Mesendoderm (in vitro differentiated cells): ENCODE measurements around the gene ADAM8.

Experiments
- DNase-seq: peaks from one replicate; pipeline ENCODE4 v3.0.0; 2013
- H2AK5ac ChIP-seq: 2 replicates; pipeline ENCODE4 v1.6.1; 2013; ENCODE audit warnings: low read length, inconsistent platforms
- H2BK120ac ChIP-seq: 2 replicates; pipeline ENCODE4 v1.6.1; 2013; ENCODE audit warnings: low read depth, mild to moderate bottlenecking, low read length, moderate library complexity, mixed read lengths
- H2BK15ac ChIP-seq: replicated peaks from 2 replicates; pipeline ENCODE4 v1.6.1; 2013; ENCODE audit warnings: low read depth, mild to moderate bottlenecking, moderate library complexity
- H2BK5ac ChIP-seq: 2 replicates; pipeline ENCODE4 v1.6.1; 2013; ENCODE audit warnings: low read length, inconsistent platforms
- H3K18ac ChIP-seq: 2 replicates; pipeline ENCODE4 v1.6.1; 2013; ENCODE audit warnings: mild to moderate bottlenecking, low read length, mixed read lengths
- H3K23ac ChIP-seq: one replicate; pipeline ENCODE4 v1.6.1; 2013; ENCODE audit warnings: low read length
- H3K27ac ChIP-seq: 2 replicates; pipeline ENCODE4 v1.5.1; 2013; ENCODE audit warnings: low read depth, mild to moderate bottlenecking, inconsistent platforms, low read length, moderate library complexity
- H3K27me3 ChIP-seq: 2 replicates; pipeline ENCODE4 v1.6.1; 2013; ENCODE audit warnings: low read length, control low read depth, mild to moderate bottlenecking, inconsistent platforms; ENCODE audit not compliant: insufficient read depth, poor library complexity
- H3K36me3 ChIP-seq: 2 replicates; pipeline ENCODE4 v1.6.1; 2013; ENCODE audit warnings: low read length, inconsistent platforms; ENCODE audit not compliant: control insufficient read depth, insufficient read depth
- H3K4ac ChIP-seq: one replicate; pipeline ENCODE4 v1.6.1; 2013; ENCODE audit warnings: low read depth, mild to moderate bottlenecking, low read length, moderate library complexity
- H3K4me1 ChIP-seq: 2 replicates; pipeline ENCODE4 v1.6.1; 2013; ENCODE audit warnings: low read depth, low read length, inconsistent platforms; ENCODE audit not compliant: control insufficient read depth
- H3K4me2 ChIP-seq: 2 replicates; pipeline ENCODE4 v1.6.1; 2013; ENCODE audit warnings: low read length
- H3K4me3 ChIP-seq: 2 replicates; pipeline ENCODE4 v1.5.1; 2013; ENCODE audit warnings: mild to moderate bottlenecking, low read length
- H3K56ac ChIP-seq: one replicate; pipeline ENCODE4 v1.6.1; 2013; ENCODE audit warnings: low read length
- H3K79me1 ChIP-seq: 2 replicates; pipeline ENCODE4 v1.6.1; 2013; ENCODE audit warnings: low read length, inconsistent platforms
- H3K79me2 ChIP-seq: 2 replicates; pipeline ENCODE4 v1.6.1; 2013; ENCODE audit warnings: mild to moderate bottlenecking, low read length; ENCODE audit not compliant: control insufficient read depth, insufficient read depth
- H3K9ac ChIP-seq: 2 replicates; pipeline ENCODE4 v1.6.1; 2013; ENCODE audit warnings: low read length, inconsistent platforms
- H4K5ac ChIP-seq: one replicate; pipeline ENCODE4 v1.6.1; 2013; ENCODE audit warnings: low read length
- H4K8ac ChIP-seq: one replicate; pipeline ENCODE4 v1.6.1; 2013; ENCODE audit warnings: low read depth, mild to moderate bottlenecking, control low read depth, low read length, moderate library complexity
- WGBS: extraction: QIAGEN DNeasy Blood & Tissue Kit; methylation state at CpG from one replicate; pipeline ENCODE4 v1.1.7; 2013; ENCODE audit warnings: low lambda C conversion rate, missing lambda C conversion rate; ENCODE audit not compliant: insufficient coverage; ENCODE audit errors: extremely low coverage; 5-methylcytosine and 5-hydroxymethylcytosine counted together

The ADAM8 gene

GRCh38 chr10:133246236-133246626 lies 30.4 kb downstream of the ADAM8 start:
- Histone ChIP-seq H2BK5ac (no peak overlapping the region), H3K9ac (no peak overlapping the region), H3K36me3 (no peaks in the 10 kb centered on the region), H4K5ac (no peak overlapping the region), H3K79me2 (no peaks in the 10 kb centered on the region), H3K79me1 (no peaks in the 10 kb centered on the region), H3K23ac (no peak overlapping the region), H2BK15ac (no peak overlapping the region), H3K56ac (peak overlapping the region; percentile 25), H3K4me1 (no peaks in the 10 kb centered on the region), H2AK5ac (no peak overlapping the region), H3K18ac (no peak overlapping the region), H3K4me3 (no peak overlapping the region), H3K4ac (no peak overlapping the region), H3K4me2 (no peak overlapping the region), H3K27ac (no peak overlapping the region), H2BK120ac (no peak overlapping the region), H4K8ac (no peak overlapping the region), H3K27me3 (no peaks in the 10 kb centered on the region)
- no peak for DNase-seq
- WGBS, result no CpG with 5 or more reads among the region's 12 CpGs

- no peak overlapping the region for H4K8ac ChIP-seq
- no peak overlapping the region for H2BK120ac ChIP-seq
- no peak overlapping the region for H3K4me2 ChIP-seq
- H3K56ac ChIP-seq, result no peak overlapping the region
- no peak overlapping the region for H3K18ac ChIP-seq
- no peaks in the 10 kb centered on the region for H3K4me1 ChIP-seq
- no peak overlapping the region for H3K9ac ChIP-seq
- no peak overlapping the region for H2AK5ac ChIP-seq
- no peak overlapping the region for H4K5ac ChIP-seq
- WGBS, result no CpG with 5 or more reads among the region's 33 CpGs
- peak; percentile 87 for DNase-seq
- H3K27ac ChIP-seq, result no peak overlapping the region
- H3K79me2 ChIP-seq, result no peaks in the 10 kb centered on the region
- no peaks in the 10 kb centered on the region for H3K36me3 ChIP-seq
- peak overlapping the region; percentile 5 for H3K4ac ChIP-seq
- no peak overlapping the region for H2BK15ac ChIP-seq
- H3K27me3 ChIP-seq, result no peaks in the 10 kb centered on the region
- no peaks in the 10 kb centered on the region for H3K79me1 ChIP-seq
- no peak overlapping the region for H2BK5ac ChIP-seq
- H3K23ac ChIP-seq, result no peak overlapping the region
- no peak overlapping the region for H3K4me3 ChIP-seq
Measured at GRCh38 chr10:133245439-133246235, 31.0 kb downstream of the ADAM8 start.

GRCh38 chr10:133243593-133243992 lies 33.1 kb downstream of the ADAM8 start:
- H3K27me3 ChIP-seq, result no peaks in the 10 kb centered on the region
- WGBS, result no CpG with 5 or more reads among the region's 14 CpGs
- no peaks in the 10 kb centered on the region for H3K36me3 ChIP-seq

GRCh38 chr10:133242611-133243356 lies 33.9 kb downstream of the ADAM8 start:
- no CpG with 5 or more reads among the region's 27 CpGs for WGBS
- no peak overlapping the region for H3K9ac ChIP-seq

More at GRCh38 chr10:133243593-133243992, 33.1 kb downstream of the ADAM8 start:
- Histone ChIP-seq H4K5ac (no peak overlapping the region), H3K4me1 (peaks cover 3% of the 10 kb centered on the region), H3K9ac (no peak overlapping the region), H2BK15ac (no peak overlapping the region), H4K8ac (no peak overlapping the region), H3K4me3 (no peak overlapping the region), H2BK120ac (no peak overlapping the region), H3K4me2 (no peak overlapping the region), H3K18ac (no peak overlapping the region), H3K56ac (no peak overlapping the region), H3K79me1 (no peaks in the 10 kb centered on the region), H2BK5ac (no peak overlapping the region), H2AK5ac (no peak overlapping the region), H3K27ac (no peak overlapping the region), H3K79me2 (no peaks in the 10 kb centered on the region), H3K23ac (no peak overlapping the region), H3K4ac (no peak overlapping the region)
- no peak for DNase-seq

GRCh38 chr10:133241501-133242205 lies 35.0 kb downstream of the ADAM8 start:
- H3K4me1 ChIP-seq, result peaks cover 3% of the 10 kb centered on the region
- no peak overlapping the region for H4K8ac ChIP-seq
- WGBS, result no CpG with 5 or more reads among the region's 25 CpGs
- no peak overlapping the region for H3K9ac ChIP-seq
- no peak overlapping the region for H2BK15ac ChIP-seq
- no peak overlapping the region for H3K56ac ChIP-seq
- H3K27me3 ChIP-seq, result peaks cover 1% of the 10 kb centered on the region
- H2BK5ac ChIP-seq, result no peak overlapping the region
- no peak overlapping the region for H2BK120ac ChIP-seq
- H3K23ac ChIP-seq, result no peak overlapping the region
- H3K27ac ChIP-seq, result no peak overlapping the region
- DNase-seq, result no peak
- no peak overlapping the region for H3K18ac ChIP-seq
- no peaks in the 10 kb centered on the region for H3K79me1 ChIP-seq
- H3K4ac ChIP-seq, result no peak overlapping the region
- no peaks in the 10 kb centered on the region for H3K79me2 ChIP-seq
- no peak overlapping the region for H3K4me3 ChIP-seq
- H2AK5ac ChIP-seq, result no peak overlapping the region
- H4K5ac ChIP-seq, result no peak overlapping the region
- no peak overlapping the region for H3K4me2 ChIP-seq
- no peaks in the 10 kb centered on the region for H3K36me3 ChIP-seq

More at GRCh38 chr10:133242611-133243356, 33.9 kb downstream of the ADAM8 start:
- Histone ChIP-seq H4K5ac (no peak overlapping the region), H2BK15ac (no peak overlapping the region), H2AK5ac (no peak overlapping the region), H3K18ac (no peak overlapping the region), H3K79me1 (no peaks in the 10 kb centered on the region), H3K4me2 (no peak overlapping the region), H4K8ac (no peak overlapping the region), H3K27ac (no peak overlapping the region), H3K4me1 (peaks cover 3% of the 10 kb centered on the region), H3K79me2 (no peaks in the 10 kb centered on the region), H3K56ac (no peak overlapping the region), H2BK5ac (no peak overlapping the region), H3K23ac (no peak overlapping the region), H3K4me3 (no peak overlapping the region), H2BK120ac (no peak overlapping the region), H3K36me3 (no peaks in the 10 kb centered on the region), H3K4ac (no peak overlapping the region), H3K27me3 (no peaks in the 10 kb centered on the region)
- DNase-seq, result no peak
